Stimulated activated CD4-positive, alpha-beta T cell treated with anti-CD3 and anti-CD28 coated beads, Interleukin-15, amount 100 ng/mL, for 1 hour (primary cell): ENCODE data around the gene COL9A3.
"Not testable (repeated sequence)": the region's sequence is repeated elsewhere in the genome, so short reads cannot be mapped to it uniquely, and the experiment has no call there.

ENCODE experiments used
- DNase-seq, 2 donors: peaks; one replicate each; pipeline ENCODE4 v3.0.0-alpha.2; 2020; ENCODE audit warnings: low read depth in 1 of 2, low spot score in 1 of 2

COL9A3 gene

GRCh38 chr20:62832951-62833391 lies 16.1 kb downstream of the COL9A3 start:
- DNase-seq, result no peak

- DNase-seq, result no peak
These were observed 18.3 kb downstream of the COL9A3 start for GRCh38 chr20:62834967-62835730.

- no peak for DNase-seq
These were observed 19.3 kb downstream of the COL9A3 start for GRCh38 chr20:62835931-62836861.

- DNase-seq, result no peak
These were observed 20.2 kb downstream of the COL9A3 start for GRCh38 chr20:62836967-62837490.

- no peak for DNase-seq
These were observed 20.9 kb downstream of the COL9A3 start for GRCh38 chr20:62837790-62838127.

GRCh38 chr20:62838128-62838891 lies 21.5 kb downstream of the COL9A3 start:
- DNase-seq, result no peak

- DNase-seq, result no peak
These were observed 22.4 kb downstream of the COL9A3 start for GRCh38 chr20:62839261-62839660.

- DNase-seq, result no peak
These were observed 23.0 kb downstream of the COL9A3 start for GRCh38 chr20:62839816-62840215.

- no peak for DNase-seq
These were observed 23.7 kb downstream of the COL9A3 start for GRCh38 chr20:62840244-62841197.

GRCh38 chr20:62841705-62842212 lies 24.9 kb downstream of the COL9A3 start:
- DNase-seq, result no peak

- no peak for DNase-seq
These were observed 26.8 kb downstream of the COL9A3 start for GRCh38 chr20:62843656-62844055.

- no peak for DNase-seq
These were observed 27.3 kb downstream of the COL9A3 start for GRCh38 chr20:62844182-62844581.

GRCh38 chr20:62845416-62846160 lies 28.7 kb downstream of the COL9A3 start:
- DNase-seq, result no peak

- DNase-seq, result no peak
These were observed 29.5 kb downstream of the COL9A3 start for GRCh38 chr20:62846166-62846890.

- DNase-seq, result not testable (repeated sequence)
These were observed 32.1 kb downstream of the COL9A3 start for GRCh38 chr20:62848917-62849316.

- no peak for DNase-seq
These were observed 32.6 kb downstream of the COL9A3 start for GRCh38 chr20:62849431-62849830.

GRCh38 chr20:62850333-62850974 lies 33.6 kb downstream of the COL9A3 start:
- DNase-seq, result no peak

- DNase-seq, result no peak
These were observed 35.3 kb downstream of the COL9A3 start for GRCh38 chr20:62852196-62852595.
